Parathyroid adenoma (tissue), 2 donors: ENCODE data around the gene EPHB1.

ENCODE experiments used
- H2AFZ ChIP-seq: fragments of 300-600 bp; sonication (generic); one replicate; pipeline ENCODE4 v1.7.0; 2017; ENCODE audit warnings: antibody characterized with exemption, mild to moderate bottlenecking
- H3K27ac ChIP-seq: fragments of 300-600 bp; sonication (generic); one replicate; pipeline ENCODE4 v1.7.0; 2017
- H3K27me3 ChIP-seq: fragments of 300-600 bp; sonication (generic); one replicate; pipeline ENCODE4 v1.7.0; 2017; ENCODE audit warnings: low read length; ENCODE audit not compliant: control insufficient read depth, insufficient read depth
- H3K36me3 ChIP-seq: fragments of 300-600 bp; sonication (generic); one replicate; pipeline ENCODE4 v1.7.0; 2017; ENCODE audit warnings: low read length; ENCODE audit not compliant: control insufficient read depth, insufficient read depth
- H3K4me1 ChIP-seq: fragments of 300-600 bp; sonication (generic); one replicate; pipeline ENCODE4 v1.7.0; 2017; ENCODE audit warnings: control low read depth
- H3K4me2 ChIP-seq: fragments of 300-600 bp; sonication (generic); one replicate; pipeline ENCODE4 v1.7.0; 2017; ENCODE audit warnings: low read length
- H3K4me3 ChIP-seq: fragments of 300-600 bp; sonication (generic); one replicate; pipeline ENCODE4 v1.7.0; 2017; ENCODE audit warnings: low read depth, low read length
- H3K79me2 ChIP-seq: fragments of 300-600 bp; sonication (generic); one replicate; pipeline ENCODE4 v1.7.0; 2017; ENCODE audit warnings: control low read depth
- H3K9ac ChIP-seq: fragments of 300-600 bp; sonication (generic); one replicate; pipeline ENCODE4 v1.7.0; 2017; ENCODE audit warnings: mild to moderate bottlenecking
- H3K9me3 ChIP-seq: fragments of 300-600 bp; sonication (generic); one replicate; pipeline ENCODE4 v1.7.0; 2017; ENCODE audit warnings: low read length; ENCODE audit not compliant: control insufficient read depth
- CTCF ChIP-seq: fragments of 300-600 bp; sonication (generic); IDR thresholded peaks from one replicate; pipeline ENCODE4 v1.7.0; 2017; ENCODE audit warnings: antibody characterized with exemption, mild to moderate bottlenecking
- donor health status: primary hyperparathyroidism.

EPHB1 gene

GRCh38 chr3:135090020-135090717, 295.1 kb downstream of the EPHB1 start:
- Histone ChIP-seq H3K4me3 (no peak overlapping the region), H3K9ac (no peak overlapping the region), H3K79me2 (no peaks in the 10 kb centered on the region), H3K4me1 (peaks cover 12% of the 10 kb centered on the region), H3K36me3 (no peaks in the 10 kb centered on the region), H3K4me2 (no peak overlapping the region), H3K27ac (no peak overlapping the region), H3K9me3 (no peaks in the 10 kb centered on the region), H3K27me3 (no peaks in the 10 kb centered on the region), H2AFZ (no peak overlapping the region)
- TF ChIP-seq CTCF, result no peak

- Histone ChIP-seq H2AFZ (no peak overlapping the region), H3K4me2 (no peak overlapping the region), H3K79me2 (no peaks in the 10 kb centered on the region), H3K27ac (no peak overlapping the region), H3K36me3 (no peaks in the 10 kb centered on the region), H3K27me3 (no peaks in the 10 kb centered on the region), H3K4me1 (peaks cover 2% of the 10 kb centered on the region), H3K9me3 (no peaks in the 10 kb centered on the region), H3K4me3 (no peak overlapping the region), H3K9ac (no peak overlapping the region)
- TF ChIP-seq CTCF, result no peak
Observed at GRCh38 chr3:135091946-135092345, 296.9 kb downstream of the EPHB1 start.

GRCh38 chr3:135093121-135093520, 298.1 kb downstream of the EPHB1 start:
- no peak overlapping the region for H3K9ac ChIP-seq
- H3K27ac ChIP-seq, result no peak overlapping the region
- H3K4me1 ChIP-seq, result no peaks in the 10 kb centered on the region
- H3K27me3 ChIP-seq, result no peaks in the 10 kb centered on the region
- no peak for TF ChIP-seq CTCF
- H3K79me2 ChIP-seq, result no peaks in the 10 kb centered on the region
- H3K4me2 ChIP-seq, result no peak overlapping the region
- H2AFZ ChIP-seq, result no peak overlapping the region
- no peaks in the 10 kb centered on the region for H3K36me3 ChIP-seq
- H3K4me3 ChIP-seq, result no peak overlapping the region
- no peaks in the 10 kb centered on the region for H3K9me3 ChIP-seq

GRCh38 chr3:135097276-135097946, 302.4 kb downstream of the EPHB1 start:
- H3K4me3 ChIP-seq, result no peak overlapping the region
- H3K36me3 ChIP-seq, result no peaks in the 10 kb centered on the region
- no peak for TF ChIP-seq CTCF
- H3K4me1 ChIP-seq, result no peaks in the 10 kb centered on the region
- no peak overlapping the region for H3K4me2 ChIP-seq
- H3K9me3 ChIP-seq, result no peaks in the 10 kb centered on the region
- H3K79me2 ChIP-seq, result no peaks in the 10 kb centered on the region
- H2AFZ ChIP-seq, result no peak overlapping the region
- H3K27me3 ChIP-seq, result no peaks in the 10 kb centered on the region
- no peak overlapping the region for H3K27ac ChIP-seq
- H3K9ac ChIP-seq, result no peak overlapping the region
